GM12875 (cell line): ENCODE measurements around the gene GINS1.

Experiments used
- H3K4me3 ChIP-seq: one replicate; pipeline ENCODE4 v1.5.1; 2011; ENCODE audit warnings: low read depth, low read length, control low read depth
- TF ChIP-seq, protein P1 (sequence below): IDR thresholded peaks from 2 replicates; pipeline ENCODE4 v1.5.1; 2011; ENCODE audit warnings: low read depth, mild to moderate bottlenecking, control low read depth, inconsistent platforms, low read length, moderate library complexity, borderline replicate concordance; ENCODE audit not compliant: insufficient read depth

Gene GINS1

DNA sequence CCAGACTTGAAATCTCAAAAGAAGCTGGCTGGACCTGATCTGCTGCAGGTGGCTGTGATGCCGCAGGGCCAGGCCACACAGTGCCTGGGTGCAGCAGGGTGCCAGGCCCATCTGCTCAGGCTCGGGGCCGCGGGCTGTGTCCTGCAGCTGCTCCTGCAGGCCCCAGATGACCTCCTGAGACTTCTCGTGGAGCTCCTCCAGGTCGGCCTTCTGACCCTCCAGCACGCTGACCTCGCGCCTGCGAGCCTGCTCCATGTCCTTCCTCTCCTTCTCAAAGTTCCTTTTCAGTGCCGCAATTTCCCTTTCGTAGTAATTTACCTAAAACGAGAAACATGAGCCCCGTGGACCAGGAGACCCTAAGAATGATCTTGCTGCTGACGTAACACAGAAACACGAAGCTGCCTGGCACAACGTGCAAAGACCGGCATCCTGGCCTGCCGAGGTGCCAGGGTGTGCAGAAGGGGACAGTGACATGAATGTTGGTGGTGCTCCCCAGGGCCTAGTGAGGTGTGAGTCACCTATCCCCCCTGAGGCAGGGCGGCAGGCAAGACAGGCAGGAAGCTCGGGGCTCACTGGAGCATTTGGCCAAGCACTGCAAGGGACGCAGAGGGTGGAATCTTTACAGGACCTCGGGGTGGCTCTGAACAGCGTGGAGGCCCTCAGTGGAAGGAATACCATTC lies 71.6 kb downstream of the GINS1 start:
- H3K4me3 ChIP-seq = no peak overlapping the region

DNA sequence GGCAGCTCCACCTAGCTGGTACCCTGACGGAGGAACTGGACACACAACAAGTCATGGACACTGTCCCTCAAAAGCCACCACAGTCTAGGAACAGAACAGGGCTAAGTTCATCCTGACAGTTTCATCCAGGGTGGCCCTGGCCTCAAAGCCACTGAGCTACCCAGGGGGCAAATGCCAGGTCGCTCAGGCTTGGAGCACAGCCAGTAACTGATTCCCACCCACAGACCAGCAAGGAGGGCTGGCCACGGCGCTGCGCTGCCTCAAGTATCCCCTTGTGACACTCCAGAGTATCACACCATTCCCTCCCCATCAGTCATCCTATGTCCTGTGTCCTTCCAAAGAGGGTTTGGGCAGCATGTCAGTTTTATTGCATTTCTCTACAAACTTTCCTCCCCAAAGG lies 72.2 kb downstream of the GINS1 start:
- TF ChIP-seq, protein P1, sequence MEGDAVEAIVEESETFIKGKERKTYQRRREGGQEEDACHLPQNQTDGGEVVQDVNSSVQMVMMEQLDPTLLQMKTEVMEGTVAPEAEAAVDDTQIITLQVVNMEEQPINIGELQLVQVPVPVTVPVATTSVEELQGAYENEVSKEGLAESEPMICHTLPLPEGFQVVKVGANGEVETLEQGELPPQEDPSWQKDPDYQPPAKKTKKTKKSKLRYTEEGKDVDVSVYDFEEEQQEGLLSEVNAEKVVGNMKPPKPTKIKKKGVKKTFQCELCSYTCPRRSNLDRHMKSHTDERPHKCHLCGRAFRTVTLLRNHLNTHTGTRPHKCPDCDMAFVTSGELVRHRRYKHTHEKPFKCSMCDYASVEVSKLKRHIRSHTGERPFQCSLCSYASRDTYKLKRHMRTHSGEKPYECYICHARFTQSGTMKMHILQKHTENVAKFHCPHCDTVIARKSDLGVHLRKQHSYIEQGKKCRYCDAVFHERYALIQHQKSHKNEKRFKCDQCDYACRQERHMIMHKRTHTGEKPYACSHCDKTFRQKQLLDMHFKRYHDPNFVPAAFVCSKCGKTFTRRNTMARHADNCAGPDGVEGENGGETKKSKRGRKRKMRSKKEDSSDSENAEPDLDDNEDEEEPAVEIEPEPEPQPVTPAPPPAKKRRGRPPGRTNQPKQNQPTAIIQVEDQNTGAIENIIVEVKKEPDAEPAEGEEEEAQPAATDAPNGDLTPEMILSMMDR = no peak
- H3K4me3 ChIP-seq = no peak overlapping the region

More for the DNA sequence above, 71.6 kb downstream of the GINS1 start:
- TF ChIP-seq, protein P1 = no peak

DNA sequence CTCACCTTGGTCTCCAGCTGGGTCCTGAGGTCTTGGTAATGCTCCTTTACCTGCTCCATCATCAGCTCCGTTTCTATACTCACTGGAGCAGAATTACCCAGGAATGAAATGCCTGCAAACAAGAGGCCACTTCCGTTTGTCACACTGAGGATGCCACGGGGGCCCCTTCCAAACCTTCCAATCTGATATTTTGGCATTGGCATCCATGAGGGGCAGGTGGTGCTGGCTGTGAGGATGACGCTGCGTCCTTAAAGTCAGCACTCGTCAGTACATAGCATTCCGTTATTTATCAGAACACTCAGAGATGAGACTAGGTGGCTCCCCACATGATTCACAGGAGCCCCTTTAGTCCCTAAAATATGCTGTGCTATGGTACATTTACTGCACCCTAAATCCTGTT lies 72.7 kb downstream of the GINS1 start:
- TF ChIP-seq, protein P1 = no peak
- H3K4me3 ChIP-seq = no peak overlapping the region

DNA sequence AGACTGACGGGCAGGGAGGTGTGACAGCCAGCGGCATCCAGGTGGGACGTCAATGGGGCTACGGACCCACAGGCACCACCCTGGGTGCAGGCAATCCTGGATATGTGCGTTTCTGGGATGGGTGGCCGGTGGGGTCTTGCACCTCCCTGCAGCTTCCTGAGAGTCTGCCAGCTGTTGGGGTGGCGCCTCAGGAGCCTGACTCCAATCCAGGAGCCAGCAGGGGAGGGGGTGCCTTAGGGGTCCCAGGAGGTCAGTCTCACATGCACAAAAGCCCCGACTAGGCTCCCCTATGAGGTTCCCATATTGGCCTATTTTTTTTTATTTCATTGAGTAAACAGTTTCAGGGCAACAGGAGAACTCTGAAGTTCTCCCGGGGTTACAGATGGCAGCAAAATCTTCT lies 73.3 kb downstream of the GINS1 start:
- TF ChIP-seq, protein P1 = no peak
- no peak overlapping the region for H3K4me3 ChIP-seq

DNA sequence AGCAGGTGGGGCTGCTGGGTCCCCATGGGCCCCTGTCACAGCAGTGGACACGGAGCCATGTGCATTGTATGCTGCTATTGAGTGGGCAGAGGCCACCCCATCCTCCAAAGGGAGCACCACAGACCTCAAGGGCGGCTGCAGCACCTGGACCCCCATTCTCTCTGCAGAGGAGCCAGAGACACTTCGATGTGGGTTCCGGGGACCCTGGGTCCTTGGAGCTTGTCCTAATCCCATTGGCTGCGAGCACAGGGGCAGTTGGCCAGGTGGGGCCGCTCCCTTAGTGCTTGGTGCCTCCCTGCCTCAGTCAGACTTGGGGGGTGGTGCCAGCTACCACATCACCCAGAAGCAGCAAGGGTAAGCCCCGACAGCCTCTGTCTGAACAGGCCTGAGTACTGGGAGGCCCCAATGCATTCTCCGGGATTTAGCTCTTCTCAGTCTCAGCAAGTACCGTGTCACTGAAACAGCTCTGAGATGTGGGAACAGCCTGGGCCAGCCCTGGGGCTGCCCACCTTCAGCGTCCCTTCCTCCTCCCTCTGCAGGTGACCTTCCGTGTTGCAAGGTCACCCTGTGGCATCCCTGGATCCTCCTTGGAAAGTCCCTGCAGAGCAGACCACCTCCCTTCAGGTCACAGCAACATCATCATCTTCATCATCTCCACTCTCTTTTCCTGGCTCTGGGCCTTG lies 73.9 kb downstream of the GINS1 start:
- no peak overlapping the region for H3K4me3 ChIP-seq
- TF ChIP-seq, protein P1 = no peak

DNA sequence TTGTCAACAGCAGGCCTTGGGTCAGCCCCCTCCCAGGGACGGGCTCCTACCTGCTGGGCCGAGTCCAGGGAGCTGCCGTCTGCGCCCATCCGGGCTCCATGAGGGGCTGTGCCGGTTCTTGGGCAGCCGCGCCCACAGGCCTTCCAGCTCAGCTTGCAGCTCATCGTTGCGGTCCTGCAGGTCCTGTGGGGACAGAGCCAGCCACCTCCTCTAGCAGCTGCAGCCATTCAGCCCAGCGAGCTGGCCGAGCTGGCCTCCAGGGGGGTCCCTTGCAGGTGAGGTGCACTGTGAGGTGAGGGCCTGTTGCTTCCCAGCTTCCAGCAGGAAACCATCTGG lies 74.4 kb downstream of the GINS1 start:
- H3K4me3 ChIP-seq = no peak overlapping the region
- TF ChIP-seq, protein P1 = no peak
